H1 (cell line): ENCODE results near the gene RASSF4. TPM values are rescaled to one million over a fixed set of nuclear protein-coding genes. Genes with fewer than 3 reads are reported as not detected.

Source experiments
- CTCF ChIA-PET: fragments of 300-600 bp; sonication (Branson Sonifier 250); formaldehyde crosslinking; loops from one replicate; lab custom pipeline; 2021; ENCODE audit not compliant: partially characterized antibody; lab: Charles Lee
- POLR2A ChIA-PET: fragments of 300-600 bp; sonication (Branson Sonifier 250); formaldehyde crosslinking; loops from one replicate; lab custom pipeline; 2021; ENCODE audit warnings: inconsistent platforms; ENCODE audit not compliant: partially characterized antibody; lab: Charles Lee
- DNase-seq, 2 experiments: peaks; one replicate each; pipeline versions ENCODE4 v3.0.0 to v3.0.0-alpha.2; 2010 to 2022; ENCODE audit warnings: low spot score in 2 of 2, low read depth in 1 of 2, mixed read lengths in 1 of 2
- FAIRE-seq: peaks from 2 replicates; lab custom pipeline; 2011; peaks lifted over from hg19 to GRCh38; lab: Jason Lieb, UNC
- H2AFZ ChIP-seq: 2 replicates; pipeline ENCODE4 v1.8.1; 2012; ENCODE audit warnings: low read length, inconsistent platforms
- H2AK5ac ChIP-seq: 2 replicates; pipeline ENCODE4 v1.6.1; 2013; ENCODE audit warnings: low read depth, low read length
- H2BK120ac ChIP-seq: replicated peaks from 2 replicates; pipeline ENCODE3; 2013; ENCODE audit warnings: low read depth, low read length, inconsistent platforms
- H2BK12ac ChIP-seq: 2 replicates; pipeline ENCODE4 v1.6.1; 2013; ENCODE audit warnings: low read depth, low read length
- H2BK15ac ChIP-seq: 2 replicates; pipeline ENCODE4 v1.6.1; 2013; ENCODE audit warnings: low read length
- H2BK20ac ChIP-seq: 2 replicates; pipeline ENCODE4 v1.6.1; 2013; ENCODE audit warnings: low read length
- H2BK5ac ChIP-seq: 2 replicates; pipeline ENCODE4 v1.6.1; 2013; ENCODE audit warnings: low read depth, low read length
- H3K14ac ChIP-seq: 2 replicates; pipeline ENCODE4 v1.6.1; 2013; ENCODE audit warnings: inconsistent platforms; ENCODE audit not compliant: insufficient read length
- H3K18ac ChIP-seq: 2 replicates; pipeline ENCODE4 v1.6.1; 2013; ENCODE audit warnings: low read length; ENCODE audit errors: extremely low read depth
- H3K23ac ChIP-seq: 2 replicates; pipeline ENCODE4 v1.6.1; 2013; ENCODE audit warnings: inconsistent platforms; ENCODE audit not compliant: insufficient read length
- H3K23me2 ChIP-seq: 2 replicates; pipeline ENCODE4 v1.6.1; 2013; ENCODE audit warnings: low read depth, low read length
- H3K27ac ChIP-seq: 2 replicates; pipeline ENCODE4 v1.6.1; 2011; ENCODE audit warnings: low read depth, low read length, inconsistent platforms
- H3K27me3 ChIP-seq, 4 experiments: replicated peaks in 1 of 4; 1 replicate in 1 of 4; 2 replicates in 3 of 4; pipeline versions ENCODE4 v1.6.1 to v1.8.1; 2011 to 2013; ENCODE audit warnings: low read length in 3 of 4, mild to moderate bottlenecking in 3 of 4, inconsistent platforms in 2 of 4, mixed read lengths in 2 of 4, moderate library complexity in 1 of 4; ENCODE audit not compliant: control insufficient read depth in 3 of 4, insufficient read depth in 3 of 4; ENCODE audit errors: extremely low read depth in 1 of 4
- H3K36me3 ChIP-seq, 4 experiments: 2 replicates each; pipeline versions ENCODE4 v1.6.1 to v1.8.1; 2011 to 2013; ENCODE audit warnings: mild to moderate bottlenecking in 4 of 4, low read length in 3 of 4, moderate library complexity in 2 of 4, control low read depth in 1 of 4, inconsistent platforms in 1 of 4; ENCODE audit not compliant: insufficient read depth in 4 of 4, control insufficient read depth in 2 of 4
- H3K4ac ChIP-seq: replicated peaks from 2 replicates; pipeline ENCODE3; 2013; ENCODE audit warnings: low read length, low read depth, mixed read lengths, inconsistent platforms; ENCODE audit not compliant: insufficient read length
- H3K4me1 ChIP-seq, 4 experiments: replicated peaks in 1 of 4; 1 replicate in 1 of 4; 2 replicates in 3 of 4; pipeline versions ENCODE4 v1.6.1 to v1.8.1; 2011 to 2013; ENCODE audit warnings: low read length in 3 of 4, inconsistent platforms in 2 of 4, mixed read lengths in 1 of 4; ENCODE audit not compliant: insufficient read depth in 4 of 4, control insufficient read depth in 3 of 4
- H3K4me2 ChIP-seq, 2 experiments: 2 replicates each; pipeline versions ENCODE4 v1.6.1 to v1.8.1; 2011 to 2013; ENCODE audit warnings: low read depth in 2 of 2, low read length in 2 of 2, control low read depth in 1 of 2, inconsistent platforms in 1 of 2, mild to moderate bottlenecking in 1 of 2; ENCODE audit not compliant: insufficient read depth in 1 of 2
- H3K4me3 ChIP-seq, 4 experiments: fragments of 200-600, 300-600 bp in 1 of 4; sonication (generic), shearing (Covaris generic), sonication (Bioruptor Twin) in 1 of 4; 2 replicates each; pipeline versions ENCODE4 v1.5.1 to v1.8.1; 2011 to 2016; ENCODE audit warnings: low read length in 4 of 4, low read depth in 3 of 4, control low read depth in 2 of 4, inconsistent platforms in 2 of 4, mild to moderate bottlenecking in 2 of 4, mixed read lengths in 1 of 4, moderate library complexity in 1 of 4; ENCODE audit not compliant: insufficient read depth in 2 of 4; ENCODE audit errors: extremely low read depth in 1 of 4
- H3K56ac ChIP-seq: replicated peaks from 2 replicates; pipeline ENCODE3; 2013; ENCODE audit warnings: low read depth, mild to moderate bottlenecking, mixed read lengths, low read length, inconsistent platforms; ENCODE audit not compliant: insufficient read length
- H3K79me1 ChIP-seq: 2 replicates; pipeline ENCODE4 v1.6.1; 2013; ENCODE audit warnings: low read depth, low read length, control low read depth
- H3K79me2 ChIP-seq, 2 experiments: 2 replicates each; pipeline versions ENCODE4 v1.6.1 to v1.8.1; 2012 to 2013; ENCODE audit warnings: low read length in 2 of 2, mild to moderate bottlenecking in 2 of 2, inconsistent platforms in 1 of 2; ENCODE audit not compliant: insufficient read depth in 2 of 2, control insufficient read depth in 1 of 2
- H3K9ac ChIP-seq, 4 experiments: replicated peaks in 1 of 4; 1 replicate in 1 of 4; 2 replicates in 3 of 4; pipeline versions ENCODE4 v1.6.1 to v1.8.1; 2011 to 2013; ENCODE audit warnings: low read depth in 3 of 4, low read length in 3 of 4, control low read depth in 2 of 4, mild to moderate bottlenecking in 2 of 4, moderate library complexity in 2 of 4, inconsistent platforms in 1 of 4; ENCODE audit errors: extremely low read depth in 1 of 4
- H3K9me3 ChIP-seq, 2 experiments: 2 replicates each; pipeline versions ENCODE4 v1.6.1 to v1.8.1; 2012 to 2013; ENCODE audit warnings: mild to moderate bottlenecking in 2 of 2, moderate library complexity in 2 of 2, control low read depth in 1 of 2, inconsistent platforms in 1 of 2, low read depth in 1 of 2, low read length in 1 of 2, mixed read lengths in 1 of 2; ENCODE audit not compliant: insufficient read depth in 2 of 2
- H4K20me1 ChIP-seq, 2 experiments: replicated peaks in 1 of 2; 2 replicates each; pipeline versions ENCODE3 to v1.8.1; 2011 to 2013; ENCODE audit warnings: inconsistent platforms in 2 of 2, low read length in 2 of 2, mild to moderate bottlenecking in 1 of 2; ENCODE audit not compliant: insufficient read depth in 2 of 2, control insufficient read depth in 1 of 2
- H4K5ac ChIP-seq: 2 replicates; pipeline ENCODE4 v1.6.1; 2013; ENCODE audit warnings: low read length, low read depth, mixed read lengths, inconsistent platforms; ENCODE audit not compliant: insufficient read length
- H4K8ac ChIP-seq: 2 replicates; pipeline ENCODE4 v1.8.0; 2013; ENCODE audit warnings: mild to moderate bottlenecking, moderate library complexity, low read length, inconsistent platforms; ENCODE audit not compliant: insufficient read depth; ENCODE audit errors: extremely low read depth
- H4K91ac ChIP-seq: replicated peaks from 2 replicates; pipeline ENCODE3; 2013; ENCODE audit warnings: low read length, mixed read lengths, inconsistent platforms; ENCODE audit not compliant: insufficient read length
- CBX5 ChIP-seq: fragments of 300-800, 300-1000 bp; sonication (generic); IDR thresholded peaks from 2 replicates; pipeline ENCODE4 v1.7.1; 2016; ENCODE audit warnings: antibody characterized with exemption, low read length, low read depth
- CHD2 ChIP-seq: IDR thresholded peaks from 2 replicates; pipeline ENCODE4 v1.6.1; 2012; ENCODE audit warnings: low read length, improper control_type of control experiment
- CREB1 ChIP-seq: IDR thresholded peaks from 2 replicates; pipeline ENCODE4 v1.6.1; 2012; ENCODE audit warnings: inconsistent platforms
- CTCF ChIP-seq, 3 experiments: IDR thresholded peaks; 1 replicate in 2 of 3; 2 replicates in 1 of 3; pipeline versions ENCODE4 v1.5.1 to v1.6.1; 2011; ENCODE audit warnings: low read length in 3 of 3, mild to moderate bottlenecking in 3 of 3, inconsistent platforms in 2 of 3, low read depth in 1 of 3, moderate library complexity in 1 of 3; ENCODE audit not compliant: insufficient read depth in 1 of 3; ENCODE audit errors: control extremely low read depth in 1 of 3
- HDAC2 ChIP-seq, 2 experiments: fragments of 300-600 bp in 1 of 2; sonication (generic) in 1 of 2; IDR thresholded peaks; 2 replicates each; pipeline ENCODE4 v1.6.1; 2011 to 2012; ENCODE audit warnings: low read depth in 2 of 2, low read length in 2 of 2, mild to moderate bottlenecking in 2 of 2, moderate library complexity in 2 of 2, borderline replicate concordance in 1 of 2, inconsistent platforms in 1 of 2
- KDM5A ChIP-seq: fragments of 200-600 bp; IDR thresholded peaks from 2 replicates; pipeline ENCODE4 v1.7.1; 2012; ENCODE audit warnings: mild to moderate bottlenecking, low read length, inconsistent platforms, mixed read lengths
- MAFK ChIP-seq: IDR thresholded peaks from 2 replicates; pipeline ENCODE4 v1.6.1; 2012; ENCODE audit warnings: low read depth, mild to moderate bottlenecking, improper control_type of control experiment, low read length
- NRF1 ChIP-seq: IDR thresholded peaks from 2 replicates; pipeline ENCODE4 v1.6.1; 2011; ENCODE audit warnings: mild to moderate bottlenecking, low read depth, low read length, improper control_type of control experiment
- RFX5 ChIP-seq: IDR thresholded peaks from 2 replicates; pipeline ENCODE4 v1.6.1; 2011; ENCODE audit warnings: low read depth, low read length, improper control_type of control experiment, borderline replicate concordance
- SP2 ChIP-seq: IDR thresholded peaks from 2 replicates; pipeline ENCODE4 v1.6.1; 2012; ENCODE audit warnings: mild to moderate bottlenecking, low read length, inconsistent platforms
- YY1 ChIP-seq: IDR thresholded peaks from 2 replicates; pipeline ENCODE4 v1.6.1; 2011; ENCODE audit warnings: low read depth, mild to moderate bottlenecking, low read length
- WGBS, 2 experiments: shearing (Covaris generic) in 1 of 2; methylation state at CpG; one replicate each; pipeline versions ENCODE4 v1.1.6 to v1.1.7; 2013 to 2015; ENCODE audit warnings: low lambda C conversion rate in 2 of 2, mixed read lengths in 2 of 2, inconsistent platforms in 1 of 2, low coverage in 1 of 2, missing lambda C conversion rate in 1 of 2; ENCODE audit not compliant: insufficient replicate concordance in 2 of 2, insufficient coverage in 1 of 2, insufficient read length in 1 of 2; ENCODE audit errors: extremely low coverage in 1 of 2, missing lambda C conversion rate in 1 of 2; 5-methylcytosine and 5-hydroxymethylcytosine counted together
- polyA plus RNA-seq, 7 experiments: library from polyadenylated mRNA; depleted of rRNA in 3 of 7; stranded (reverse) in 5 of 7; unstranded in 2 of 7; fragments of >200 nt in 5 of 7; fragments of 200-250 nt in 2 of 7; gene quantifications; 1 replicate in 5 of 7; 2 replicates in 1 of 7; 4 replicates in 1 of 7; pipeline versions ENCODE4 v1.2.1 to v1.2.3, GENCODE V29; 2011 to 2013; ENCODE audit warnings: missing spikeins in 2 of 7, mixed read lengths in 2 of 7
- total RNA-seq: library from RNA; stranded (reverse); fragmentation: NEBNext Ultra II Directional; extraction: Animal tissue kit (Norgen Biotek cat#: 25700); gene quantifications from 2 replicates; pipeline ENCODE4 v1.2.1, GENCODE V29; 2021

Gene RASSF4
- total and polyA plus RNA-seq, 2 of the 8 experiments (the other 6 are each of a cell fraction or from before 2014, with no cell fraction given): 14.3 to 14.5 TPM

- H3K56ac ChIP-seq: no peak overlapping the region
- no peak for DNase-seq
- no peak overlapping the region for H3K4ac ChIP-seq
- H2BK20ac ChIP-seq: no peak overlapping the region; the same call in 1 of the 2 replicates
- H2AFZ ChIP-seq: no peak overlapping the region
- no peaks in the 10 kb centered on the region for H3K23me2 ChIP-seq
- H3K9me3 ChIP-seq: no peaks in the 10 kb centered on the region
- peaks cover 0 to 3% (median 1%) of the 10 kb centered on the region in 4 experiments; a peak in 4 of 7 replicates for H3K27me3 ChIP-seq
- H3K4me1 ChIP-seq: peaks cover 7 to 27% (median 18%) of the 10 kb centered on the region in 4 experiments; a peak in 6 of 7 replicates
- peak overlapping the region; percentile 33; the same call in 1 of the 2 replicates for H2BK12ac ChIP-seq
- ChIA-PET POLR2A (no interaction called here), CTCF (interaction anchor here (12.1 kb wide), 1 partner anchor 51 kb away, joined by 117 read pairs; no protein-coding TSS in a partner anchor)
- H4K8ac ChIP-seq: no peak overlapping the region
- H4K5ac ChIP-seq: no peak overlapping the region
- H4K91ac ChIP-seq: no peak overlapping the region
- no peak overlapping the region for H2BK15ac ChIP-seq
- H3K79me2 ChIP-seq: no peaks in the 10 kb centered on the region
- H2BK5ac ChIP-seq: no peak overlapping the region
- peaks cover 0 to 7% (median 0%) of the 10 kb centered on the region in 4 experiments; a peak in 1 of 8 replicates for H3K36me3 ChIP-seq
- H3K27ac ChIP-seq: no peak overlapping the region
- H4K20me1 ChIP-seq: no peaks in the 10 kb centered on the region
- H3K4me2 ChIP-seq: no peak overlapping the region
- no peak overlapping the region for H3K4me3 ChIP-seq
- FAIRE-seq: no peak
- H3K23ac ChIP-seq: no peak overlapping the region
- H3K9ac ChIP-seq: no peak overlapping the region
- no peak overlapping the region for H3K14ac ChIP-seq
- WGBS, 2 experiments: 88% methylated on average over 9 of the region's 9 CpGs; no CpG with 5 or more reads in 1 of the 2 experiments
- no peak overlapping the region for H3K18ac ChIP-seq
- H2BK120ac ChIP-seq: no peak overlapping the region
- no peak overlapping the region for H2AK5ac ChIP-seq
- no peaks in the 10 kb centered on the region for H3K79me1 ChIP-seq
- TF ChIP-seq CREB1: no peak
- no peak for TF ChIP-seq RFX5
- TF ChIP-seq YY1: no peak
- TF ChIP-seq MAFK: no peak
- no peak for TF ChIP-seq SP2
- no peak for TF ChIP-seq HDAC2 (IDR thresholded peaks at IDR 0.05; ENCODE audit: borderline replicate concordance in 1 of 2, low read depth in 2 of 2, low read length in 2 of 2)
- TF ChIP-seq CHD2: no peak
- TF ChIP-seq CBX5: no peak
- TF ChIP-seq KDM5A: no peak
- no peak for TF ChIP-seq CTCF (IDR thresholded peaks at IDR 0.05; ENCODE audit: control extremely low read depth in 1 of 3, insufficient read depth in 1 of 3, low read depth in 1 of 3, low read length in 3 of 3)
- no peak for TF ChIP-seq NRF1
These were observed 25.6 kb downstream of the RASSF4 start for GRCh38 chr10:44985175-44985681.
